ENCODE measurements around the gene CHSY3.

Gene CHSY3

GRCh38 chr5:130032807-130033206 lies 128.5 kb downstream of the CHSY3 start:
- no peak for DNase-seq

GRCh38 chr5:130034566-130035210 lies 130.4 kb downstream of the CHSY3 start:
- DNase-seq, result no peak

DNA sequence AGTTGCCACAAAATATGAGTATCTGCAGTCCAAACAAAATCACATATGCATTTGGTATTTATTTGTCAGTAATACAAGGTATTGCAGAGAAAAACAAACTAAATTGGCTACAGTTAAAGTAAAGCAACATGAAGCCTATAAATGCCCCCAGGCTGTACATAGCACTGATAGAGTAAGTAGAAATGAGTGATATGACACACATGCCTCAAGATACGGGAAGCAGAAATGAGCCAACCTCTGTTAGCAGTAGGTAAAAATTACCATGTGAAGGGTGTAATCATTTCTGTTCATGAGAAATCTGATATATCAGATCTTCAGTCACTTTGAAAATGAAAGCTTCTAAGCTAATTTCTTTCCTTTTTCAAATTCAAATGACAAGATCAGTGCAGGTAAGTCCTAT lies 131.1 kb downstream of the CHSY3 start:
- peak; percentile 1 for DNase-seq

- DNase-seq, result no peak
These were observed 133.6 kb downstream of the CHSY3 start for GRCh38 chr5:130037905-130038304.

GRCh38 chr5:130043834-130044233 lies 139.6 kb downstream of the CHSY3 start:
- DNase-seq, result no peak

DNA sequence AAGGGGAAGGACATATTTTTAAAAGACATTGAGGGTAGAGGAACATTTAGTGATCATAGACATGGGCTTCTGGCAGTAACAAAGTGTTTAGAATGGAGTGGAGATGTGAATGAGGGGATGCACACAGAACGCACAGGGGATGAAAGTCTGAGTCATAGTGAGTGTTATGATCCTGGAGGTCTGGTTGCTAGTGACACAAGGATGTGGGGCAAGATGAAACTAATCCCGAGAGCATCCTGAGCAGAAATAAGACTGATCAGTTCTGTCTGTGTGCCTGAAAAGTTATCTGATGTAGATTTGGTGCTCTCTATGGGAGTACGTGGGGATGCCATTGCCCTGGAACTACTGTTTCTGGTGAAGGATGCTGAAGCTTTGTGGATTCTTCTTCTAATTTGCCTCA lies 141.1 kb downstream of the CHSY3 start:
- peak; percentile 0 for DNase-seq

DNA sequence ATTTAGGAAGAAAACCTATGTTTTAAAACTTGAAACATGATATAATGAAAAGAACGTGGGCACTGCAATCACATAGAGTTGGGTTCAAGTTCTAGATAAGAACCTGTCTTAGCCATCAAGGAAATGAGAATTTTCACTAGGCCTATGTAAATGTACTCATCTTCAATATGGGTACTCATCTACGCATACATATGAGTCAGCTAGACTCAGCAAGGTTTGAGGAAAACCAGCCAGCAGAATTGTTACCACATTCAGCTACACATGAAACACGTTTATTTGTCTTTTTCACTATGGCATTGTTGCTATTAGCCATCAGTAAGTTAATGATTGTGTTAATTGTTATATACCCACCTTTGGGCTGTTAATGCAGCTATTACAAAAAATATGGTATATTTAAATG lies 146.3 kb downstream of the CHSY3 start:
- DNase-seq, result no peak

DNA sequence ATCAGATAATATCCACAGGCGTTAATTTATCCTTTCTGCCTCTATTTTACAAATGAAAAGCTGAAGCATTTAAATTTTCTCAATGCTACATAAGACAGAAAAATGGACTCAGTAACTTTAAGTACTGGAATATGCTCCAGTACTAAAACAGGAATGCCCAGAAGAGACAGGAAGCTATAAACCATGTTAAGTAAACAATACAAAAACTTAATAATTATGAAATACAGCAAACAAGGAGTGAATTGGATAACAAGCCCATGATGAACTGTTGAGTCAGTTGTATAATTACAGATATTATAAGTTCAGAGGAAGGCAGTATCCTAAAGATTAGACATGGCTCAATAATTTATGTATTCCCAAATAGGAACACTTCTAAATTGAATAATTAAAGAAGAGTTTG lies 148.5 kb downstream of the CHSY3 start:
- DNase-seq, result no peak

DNA sequence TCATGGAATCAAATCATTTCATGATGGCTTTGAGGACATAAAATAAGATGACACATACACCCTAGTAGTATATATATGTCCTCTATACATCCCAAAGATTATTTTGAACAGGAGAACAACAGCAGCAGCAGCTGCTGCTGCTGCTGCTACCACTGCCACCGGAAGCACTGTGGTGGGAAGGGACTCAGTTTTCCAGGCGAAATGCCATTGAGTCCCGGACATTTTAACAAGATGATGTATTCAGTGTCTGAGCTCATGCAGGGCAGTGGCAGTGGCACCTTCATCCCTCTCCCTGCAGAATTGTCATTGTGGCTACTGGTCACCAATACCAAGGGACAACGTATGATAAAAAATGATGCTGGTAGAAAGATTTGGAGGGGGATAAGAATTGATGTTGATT lies 151.3 kb downstream of the CHSY3 start:
- no peak for DNase-seq

DNA sequence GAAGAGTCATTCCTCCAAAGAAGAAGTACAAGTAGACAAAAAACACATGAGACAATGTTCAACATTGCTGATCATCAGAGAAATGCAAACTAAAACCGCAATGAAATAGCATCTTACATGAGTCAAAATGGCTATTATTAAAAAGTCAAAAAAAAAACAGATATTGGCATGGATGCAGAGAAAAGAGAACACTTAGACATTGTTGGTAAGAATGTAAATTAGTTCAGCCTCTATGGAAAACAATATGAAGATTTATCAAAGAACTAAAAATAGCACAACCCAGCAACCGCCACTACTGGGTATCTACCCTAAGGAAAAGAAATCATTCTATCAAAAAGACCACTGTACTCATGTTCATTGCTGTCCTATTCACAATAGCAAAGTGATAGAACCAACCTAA lies 157.5 kb downstream of the CHSY3 start:
- no peak for DNase-seq

- no peak for DNase-seq
These were observed 159.3 kb downstream of the CHSY3 start for GRCh38 chr5:130063603-130064002.

DNA sequence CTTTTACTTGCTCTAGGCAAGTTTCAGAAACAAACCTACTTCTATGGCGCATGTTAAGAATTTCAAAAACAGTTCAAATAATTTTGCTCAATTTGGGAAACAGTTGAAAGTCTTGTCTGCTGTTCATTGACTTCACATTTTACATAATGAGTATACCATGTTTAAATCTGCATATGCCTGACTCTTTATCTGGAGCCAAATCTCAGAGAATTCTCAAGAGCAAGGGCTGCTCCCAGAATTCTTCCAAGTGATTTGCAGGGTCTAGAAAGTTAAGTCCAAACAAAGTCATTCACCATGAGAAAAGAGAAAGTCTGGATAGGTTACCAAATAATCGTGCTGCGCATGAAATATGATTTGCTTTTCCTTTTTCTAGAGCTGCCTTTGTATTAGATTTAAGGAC lies 160.2 kb downstream of the CHSY3 start:
- no peak for DNase-seq

DNA sequence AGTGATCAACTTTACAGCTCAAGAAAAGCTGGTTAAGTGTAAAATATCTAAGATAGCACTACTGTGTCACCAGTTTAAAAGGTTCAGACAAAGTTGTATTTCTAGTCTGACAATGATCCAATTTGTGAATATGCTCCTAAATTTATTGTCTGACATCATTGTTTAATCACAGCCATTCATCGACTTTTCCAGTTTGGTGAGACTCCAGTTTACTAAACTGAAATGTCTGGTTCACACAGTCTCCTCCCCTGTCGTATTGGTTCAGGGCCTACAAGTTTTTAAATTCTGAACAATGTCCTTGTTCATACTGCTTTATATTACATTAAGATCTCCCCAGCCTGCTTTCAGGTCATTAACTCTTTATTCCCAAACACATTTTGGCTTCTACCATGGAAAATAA lies 161.4 kb downstream of the CHSY3 start:
- no peak for DNase-seq

DNA sequence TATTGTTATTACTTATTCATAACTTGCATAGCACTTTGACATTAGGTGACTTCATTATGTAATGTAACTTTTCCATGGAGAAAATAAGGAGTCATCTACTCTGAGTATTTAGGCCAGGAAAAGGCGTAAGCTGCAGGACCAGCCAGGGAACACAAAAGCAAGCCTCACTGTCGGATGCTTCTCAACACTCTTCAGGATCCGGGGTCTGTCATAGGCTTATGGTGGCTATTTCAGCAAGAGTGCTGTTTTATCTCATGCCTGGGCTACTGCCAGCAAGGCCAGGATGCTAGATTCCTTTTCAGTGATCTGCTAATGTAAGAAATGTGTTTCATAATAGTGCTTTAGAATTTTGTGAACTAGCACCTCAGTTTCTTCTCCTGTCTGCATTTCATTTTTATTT lies 162.4 kb downstream of the CHSY3 start:
- no peak for DNase-seq

GRCh38 chr5:130067364-130067763 lies 163.1 kb downstream of the CHSY3 start:
- DNase-seq, result no peak

- DNase-seq, result no peak
These were observed 163.8 kb downstream of the CHSY3 start for GRCh38 chr5:130068101-130068500.

- DNase-seq, result no peak
These were observed 164.7 kb downstream of the CHSY3 start for GRCh38 chr5:130068988-130069387.

- no peak for DNase-seq
These were observed 170.6 kb downstream of the CHSY3 start for GRCh38 chr5:130074820-130075219.

DNA sequence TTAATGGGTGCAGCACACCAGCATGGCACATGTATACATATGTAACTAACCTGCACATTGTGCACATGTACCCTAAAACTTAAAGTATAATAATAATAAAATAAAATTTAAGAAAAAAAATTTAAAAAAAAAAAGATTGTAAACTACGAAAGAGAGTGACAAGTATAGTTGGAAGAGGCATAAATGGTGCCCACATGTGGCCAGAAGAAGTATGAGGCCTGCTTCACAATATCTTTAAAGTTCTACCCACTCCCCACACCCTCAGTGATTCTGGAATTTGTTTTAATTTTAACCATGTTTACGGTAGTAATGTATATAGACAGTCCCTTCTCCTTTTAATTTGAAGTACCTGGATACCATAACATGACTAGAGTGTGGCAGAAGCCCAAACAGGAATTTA lies 172.7 kb downstream of the CHSY3 start:
- no peak for DNase-seq

DNA sequence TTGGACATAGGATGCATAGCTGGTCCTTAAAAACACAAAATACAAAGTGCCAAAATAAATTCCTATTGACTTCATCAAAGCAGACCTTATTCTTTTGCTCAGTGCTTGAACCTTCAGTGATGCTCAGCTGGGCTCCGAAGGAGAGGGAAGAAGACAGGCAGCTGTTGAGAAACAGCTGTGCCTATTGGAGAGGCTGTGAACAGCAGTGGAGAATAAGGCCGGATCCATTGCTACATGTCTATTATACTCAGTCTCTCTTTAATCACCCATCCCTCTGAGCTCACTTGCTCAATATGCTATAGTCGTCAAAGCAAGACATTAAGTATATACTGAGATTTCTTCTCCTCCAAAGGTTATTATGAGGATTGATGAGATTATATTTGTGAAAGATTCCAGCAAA lies 174.4 kb downstream of the CHSY3 start:
- DNase-seq, result no peak

- DNase-seq, result no peak
These were observed 186.5 kb downstream of the CHSY3 start for GRCh38 chr5:130090569-130091270.

DNA sequence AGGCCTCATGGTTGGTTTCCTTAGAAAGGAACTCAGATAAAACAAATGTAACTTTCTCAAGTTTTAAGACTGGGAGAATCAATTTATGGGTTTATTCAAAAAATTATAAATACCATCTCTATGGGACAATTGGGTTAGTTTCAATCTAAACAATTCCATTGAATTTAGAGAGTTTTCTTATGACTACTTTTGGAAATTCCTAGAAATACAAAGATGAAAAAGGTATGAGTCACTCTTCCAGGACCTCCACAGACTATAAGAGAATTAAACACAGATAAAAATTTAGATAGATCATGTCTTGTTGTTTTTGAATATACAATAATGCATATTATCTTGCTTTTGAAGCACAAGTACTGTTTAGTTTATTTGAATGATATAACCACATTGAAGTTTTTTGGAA lies 188.7 kb downstream of the CHSY3 start:
- DNase-seq, result no peak

GRCh38 chr5:130096483-130096882 lies 192.2 kb downstream of the CHSY3 start:
- DNase-seq, result no peak

GRCh38 chr5:130099008-130099407 lies 194.7 kb downstream of the CHSY3 start:
- no peak for DNase-seq

DNA sequence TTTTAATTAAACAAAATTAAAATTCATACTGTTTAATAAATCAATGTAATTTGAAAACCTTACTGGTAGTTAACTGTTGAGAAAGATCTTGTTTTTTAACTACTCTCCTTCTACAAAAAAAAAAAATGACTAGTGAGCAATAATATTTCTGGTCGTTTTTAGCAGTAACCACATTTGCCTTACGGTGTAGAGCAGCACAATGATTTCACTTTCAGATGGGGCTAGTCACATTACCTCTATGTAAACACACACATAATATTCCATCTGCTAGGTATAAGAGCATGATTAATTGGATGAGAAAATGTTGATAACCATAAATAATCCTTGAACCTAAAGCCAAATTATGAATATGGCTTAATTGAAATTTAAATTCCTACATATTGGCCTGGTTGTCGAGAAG lies 198.1 kb downstream of the CHSY3 start:
- no peak for DNase-seq
